ENCODE data around the gene OAF.

DNA sequence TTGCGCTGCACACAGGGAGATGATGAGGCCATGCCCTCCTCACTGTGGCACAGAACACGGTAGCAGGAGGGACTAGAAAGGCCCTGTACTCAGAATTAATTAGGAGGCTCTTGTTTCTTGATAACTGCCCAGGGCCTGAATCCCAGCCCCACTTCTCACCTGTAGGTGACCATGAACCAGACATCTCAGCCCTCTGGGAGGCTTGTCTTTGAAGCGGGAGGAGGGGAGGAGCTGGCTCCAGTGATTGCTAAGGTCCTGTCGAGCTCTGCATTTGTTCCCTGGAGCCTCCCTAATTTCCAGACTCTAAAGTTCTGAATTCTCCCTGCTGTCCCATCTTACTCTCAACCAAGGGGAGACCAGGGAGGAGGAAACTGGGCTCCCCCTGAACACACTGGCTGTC is 19.8 kb upstream of the OAF start:
- TF ChIP-seq, protein P1, sequence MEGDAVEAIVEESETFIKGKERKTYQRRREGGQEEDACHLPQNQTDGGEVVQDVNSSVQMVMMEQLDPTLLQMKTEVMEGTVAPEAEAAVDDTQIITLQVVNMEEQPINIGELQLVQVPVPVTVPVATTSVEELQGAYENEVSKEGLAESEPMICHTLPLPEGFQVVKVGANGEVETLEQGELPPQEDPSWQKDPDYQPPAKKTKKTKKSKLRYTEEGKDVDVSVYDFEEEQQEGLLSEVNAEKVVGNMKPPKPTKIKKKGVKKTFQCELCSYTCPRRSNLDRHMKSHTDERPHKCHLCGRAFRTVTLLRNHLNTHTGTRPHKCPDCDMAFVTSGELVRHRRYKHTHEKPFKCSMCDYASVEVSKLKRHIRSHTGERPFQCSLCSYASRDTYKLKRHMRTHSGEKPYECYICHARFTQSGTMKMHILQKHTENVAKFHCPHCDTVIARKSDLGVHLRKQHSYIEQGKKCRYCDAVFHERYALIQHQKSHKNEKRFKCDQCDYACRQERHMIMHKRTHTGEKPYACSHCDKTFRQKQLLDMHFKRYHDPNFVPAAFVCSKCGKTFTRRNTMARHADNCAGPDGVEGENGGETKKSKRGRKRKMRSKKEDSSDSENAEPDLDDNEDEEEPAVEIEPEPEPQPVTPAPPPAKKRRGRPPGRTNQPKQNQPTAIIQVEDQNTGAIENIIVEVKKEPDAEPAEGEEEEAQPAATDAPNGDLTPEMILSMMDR (IDR thresholded peaks at IDR 0.05), result no peak
- TF ChIP-seq POLR2A (IDR thresholded peaks at IDR 0.05) (no peak), EP300 (IDR thresholded peaks at IDR 0.05) (no peak)
